Ascending aorta (tissue), 2 donors: ENCODE measurements around the gene MGAT3. TPM values are rescaled to one million over a fixed set of nuclear protein-coding genes. Genes with fewer than 3 reads are reported as not detected.

Source experiments
- DNase-seq, 2 donors: peaks; one replicate each; pipeline ENCODE4 v3.0.0-alpha.2; 2019; ENCODE audit warnings: low spot score in 2 of 2
- H3K27ac ChIP-seq, 2 donors: fragments of 200-600 bp; sonication (generic); one replicate each; pipeline ENCODE4 v1.5.1; 2016 to 2017; ENCODE audit warnings: mild to moderate bottlenecking in 1 of 2
- H3K27me3 ChIP-seq: fragments of 200-600 bp; sonication (generic); one replicate; pipeline ENCODE4 v1.5.1; 2017
- H3K36me3 ChIP-seq, 2 donors: fragments of 200-600 bp; sonication (generic); one replicate each; pipeline ENCODE4 v1.5.1; 2016
- H3K4me1 ChIP-seq, 2 donors: fragments of 200-600 bp; sonication (generic); one replicate each; pipeline ENCODE4 v1.5.1; 2016 to 2017; ENCODE audit warnings: mild to moderate bottlenecking in 1 of 2
- H3K4me3 ChIP-seq, 2 donors: fragments of 200-600 bp; sonication (generic); one replicate each; pipeline ENCODE4 v1.5.1; 2016 to 2017; ENCODE audit warnings: mild to moderate bottlenecking in 1 of 2
- H3K9me3 ChIP-seq, 2 donors: fragments of 200-600 bp; sonication (generic); one replicate each; pipeline ENCODE4 v1.5.1; 2016
- intact Hi-C: fragments of 100-400 bp; cut with DNase I; formaldehyde crosslinking; loops from one replicate; pipeline ENCODE4 v1.15.1; 2023
- total RNA-seq: library from RNA; depleted of rRNA; stranded (reverse); fragments of >200 nt; gene quantifications from one replicate; pipeline ENCODE4 v1.1.0, GENCODE V29; 2016
- TF ChIP-seq, protein P1 (sequence below), 3 experiments: fragments of 200-600 bp in 2 of 3; fragments of 450-650 bp in 1 of 3; sonication (generic) in 2 of 3; IDR thresholded peaks; one replicate each; pipeline ENCODE4 v1.5.1; 2016 to 2019; ENCODE audit warnings: antibody characterized with exemption in 3 of 3, mild to moderate bottlenecking in 1 of 3, moderate library complexity in 1 of 3

MGAT3 gene
- total RNA-seq, 1 donor from 2014 or later: 9.8 TPM

DNA sequence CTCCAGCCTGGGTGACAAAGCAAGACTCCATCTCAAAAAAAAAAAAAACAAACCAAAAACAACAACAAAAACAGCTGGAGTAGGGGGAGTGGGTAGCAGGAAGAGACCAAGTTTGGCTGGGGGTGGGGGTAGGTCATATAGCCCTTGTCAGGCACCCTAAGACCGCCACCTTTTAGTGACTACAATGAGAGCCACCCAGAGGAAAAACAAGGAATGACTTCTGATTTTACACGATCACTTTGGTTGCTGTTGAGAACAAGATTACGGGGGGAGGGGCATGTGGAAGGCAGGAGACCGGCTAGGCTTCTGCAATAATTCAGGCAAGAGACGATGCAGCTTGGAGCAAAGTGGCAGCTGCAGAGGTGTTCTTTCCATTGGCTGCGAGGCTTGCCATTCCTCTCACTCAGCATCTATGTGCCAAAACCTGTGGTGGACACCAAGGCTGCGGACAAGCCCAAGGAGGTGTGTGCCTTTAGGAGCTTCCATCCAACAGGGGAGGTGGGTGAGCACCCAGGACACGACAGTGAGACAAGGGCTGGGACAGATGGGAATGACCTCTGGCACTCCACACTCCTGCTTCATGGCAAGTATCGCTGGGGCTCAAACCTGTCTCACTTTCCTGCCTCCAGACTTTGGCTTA is 74.0 kb downstream of the MGAT3 start:
- TF ChIP-seq, protein P1, sequence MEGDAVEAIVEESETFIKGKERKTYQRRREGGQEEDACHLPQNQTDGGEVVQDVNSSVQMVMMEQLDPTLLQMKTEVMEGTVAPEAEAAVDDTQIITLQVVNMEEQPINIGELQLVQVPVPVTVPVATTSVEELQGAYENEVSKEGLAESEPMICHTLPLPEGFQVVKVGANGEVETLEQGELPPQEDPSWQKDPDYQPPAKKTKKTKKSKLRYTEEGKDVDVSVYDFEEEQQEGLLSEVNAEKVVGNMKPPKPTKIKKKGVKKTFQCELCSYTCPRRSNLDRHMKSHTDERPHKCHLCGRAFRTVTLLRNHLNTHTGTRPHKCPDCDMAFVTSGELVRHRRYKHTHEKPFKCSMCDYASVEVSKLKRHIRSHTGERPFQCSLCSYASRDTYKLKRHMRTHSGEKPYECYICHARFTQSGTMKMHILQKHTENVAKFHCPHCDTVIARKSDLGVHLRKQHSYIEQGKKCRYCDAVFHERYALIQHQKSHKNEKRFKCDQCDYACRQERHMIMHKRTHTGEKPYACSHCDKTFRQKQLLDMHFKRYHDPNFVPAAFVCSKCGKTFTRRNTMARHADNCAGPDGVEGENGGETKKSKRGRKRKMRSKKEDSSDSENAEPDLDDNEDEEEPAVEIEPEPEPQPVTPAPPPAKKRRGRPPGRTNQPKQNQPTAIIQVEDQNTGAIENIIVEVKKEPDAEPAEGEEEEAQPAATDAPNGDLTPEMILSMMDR (IDR thresholded peaks at IDR 0.05): peak in 1 of 3 experiments; percentile 14
- H3K4me1 ChIP-seq: peaks cover 16 to 45% of the 10 kb centered on the region in 2 donors
- no peak for DNase-seq
- peaks cover 7 to 14% of the 10 kb centered on the region in 2 donors for H3K36me3 ChIP-seq
- intact Hi-C loops: loop anchor here (5.0 kb wide), 7 partner anchors 34 to 1969 kb away; partner anchors contain the start of genes ADSL, CBX7, CDC42EP1 and DMC1
- no peak overlapping the region for H3K27ac ChIP-seq
- H3K9me3 ChIP-seq: no peaks in the 10 kb centered on the region
- peak overlapping the region in 1 of 2 donors; percentile 89 for H3K4me3 ChIP-seq
- no peaks in the 10 kb centered on the region for H3K27me3 ChIP-seq

DNA sequence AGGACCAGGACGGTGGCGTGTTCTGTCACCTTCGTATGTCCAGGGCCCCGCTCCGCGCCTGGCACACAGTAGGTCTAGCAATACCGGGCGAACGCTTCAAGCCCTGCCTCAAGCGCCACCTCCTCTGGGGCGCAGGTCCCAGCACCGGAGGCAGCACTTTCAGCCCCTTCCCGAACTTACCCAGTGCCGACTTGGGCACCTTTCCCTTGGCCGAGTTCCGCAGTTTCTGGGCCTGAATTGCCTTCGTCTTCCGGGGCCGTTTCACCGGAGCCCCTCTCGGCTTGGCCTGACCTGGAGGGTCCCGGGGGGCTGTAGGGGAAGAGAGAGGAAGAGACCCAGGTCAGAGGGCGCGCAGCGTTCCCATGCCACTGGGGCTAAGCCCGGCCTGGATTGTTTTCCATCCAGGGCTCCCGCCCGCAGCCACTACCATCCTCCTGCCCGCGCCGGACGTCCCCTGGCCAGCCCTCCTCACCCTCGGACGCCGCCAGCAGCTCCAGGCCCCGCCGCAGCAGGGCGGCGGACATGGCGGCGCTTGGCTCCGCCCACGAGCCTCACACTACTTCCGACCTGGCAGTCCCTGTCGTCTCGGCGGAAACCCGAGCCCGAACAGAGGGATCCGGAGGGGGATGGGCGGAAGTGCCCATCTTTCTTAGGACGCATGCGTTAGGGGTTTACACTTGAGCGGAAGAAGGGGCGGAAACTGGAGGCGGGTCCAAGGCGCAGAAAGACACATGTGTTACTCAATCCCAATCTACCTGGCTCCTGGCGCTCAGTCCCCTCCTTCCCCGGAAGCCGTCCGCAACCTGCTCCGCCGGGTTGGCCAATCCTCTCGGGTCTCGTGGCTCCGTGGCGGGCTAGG is 75.6 kb downstream of the MGAT3 start, which contains the start of gene RPS19BP1:
Gene RPS19BP1 (minus strand): TSS at position 534 of the 859 bp plus-strand sequence. CDS start 10 bp downstream, at position 524.
- Histone ChIP-seq H3K4me1 (peaks cover 16 to 42% of the 10 kb centered on the region in 2 donors), H3K36me3 (peaks cover 7 to 11% of the 10 kb centered on the region in 2 donors), H3K4me3 (peak within 1 kb of the TSS; percentile 89 to 95), H3K27ac (peak within 1 kb of the TSS; percentile 85 to 91), H3K27me3 (no peaks in the 10 kb centered on the region), H3K9me3 (no peaks in the 10 kb centered on the region)
- intact Hi-C loops: loop anchor here (1.0 to 5.0 kb wide), 9 partner anchors 12 to 1970 kb away; partner anchors contain the start of genes ADSL, ATF4, CBX7 and CDC42EP1
- TF ChIP-seq, protein P1 (IDR thresholded peaks at IDR 0.05): peak in 1 of 3 experiments; percentile 9
- DNase-seq: peak; percentile 99 to 100

DNA sequence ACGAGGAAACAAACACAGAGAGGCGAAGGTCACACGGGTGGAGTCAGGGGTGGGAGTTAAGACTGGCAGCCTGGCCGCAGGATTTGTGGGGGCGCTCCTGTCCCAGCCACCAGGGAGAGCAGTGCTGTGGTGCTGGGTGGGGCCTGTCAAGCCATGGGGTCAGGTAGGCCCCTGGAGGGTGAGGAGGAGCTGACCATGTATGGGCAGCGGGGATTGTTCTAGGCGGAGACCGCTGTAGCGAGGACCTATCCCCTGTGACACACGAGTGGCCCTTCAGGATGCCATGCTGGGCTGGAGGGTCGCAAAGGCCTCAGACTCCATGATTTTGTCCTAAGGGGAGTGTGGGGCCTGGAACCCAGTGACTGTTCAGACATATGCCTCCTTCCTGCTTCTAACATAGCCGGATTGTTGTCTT is 77.3 kb downstream of the MGAT3 start:
- TF ChIP-seq, protein P1 (IDR thresholded peaks at IDR 0.05): no peak
- H3K4me1 ChIP-seq: peaks cover 11 to 30% of the 10 kb centered on the region in 2 donors
- no peak overlapping the region for H3K4me3 ChIP-seq
- H3K9me3 ChIP-seq: no peaks in the 10 kb centered on the region
- H3K36me3 ChIP-seq: peaks cover 0 to 11% of the 10 kb centered on the region in 2 donors
- intact Hi-C loops: loop anchor here (5.0 kb wide), 7 partner anchors 37 to 1972 kb away; partner anchors contain the start of genes ADSL, CBX7, CDC42EP1 and DMC1
- DNase-seq: no peak
- no peak overlapping the region for H3K27ac ChIP-seq
- no peaks in the 10 kb centered on the region for H3K27me3 ChIP-seq

DNA sequence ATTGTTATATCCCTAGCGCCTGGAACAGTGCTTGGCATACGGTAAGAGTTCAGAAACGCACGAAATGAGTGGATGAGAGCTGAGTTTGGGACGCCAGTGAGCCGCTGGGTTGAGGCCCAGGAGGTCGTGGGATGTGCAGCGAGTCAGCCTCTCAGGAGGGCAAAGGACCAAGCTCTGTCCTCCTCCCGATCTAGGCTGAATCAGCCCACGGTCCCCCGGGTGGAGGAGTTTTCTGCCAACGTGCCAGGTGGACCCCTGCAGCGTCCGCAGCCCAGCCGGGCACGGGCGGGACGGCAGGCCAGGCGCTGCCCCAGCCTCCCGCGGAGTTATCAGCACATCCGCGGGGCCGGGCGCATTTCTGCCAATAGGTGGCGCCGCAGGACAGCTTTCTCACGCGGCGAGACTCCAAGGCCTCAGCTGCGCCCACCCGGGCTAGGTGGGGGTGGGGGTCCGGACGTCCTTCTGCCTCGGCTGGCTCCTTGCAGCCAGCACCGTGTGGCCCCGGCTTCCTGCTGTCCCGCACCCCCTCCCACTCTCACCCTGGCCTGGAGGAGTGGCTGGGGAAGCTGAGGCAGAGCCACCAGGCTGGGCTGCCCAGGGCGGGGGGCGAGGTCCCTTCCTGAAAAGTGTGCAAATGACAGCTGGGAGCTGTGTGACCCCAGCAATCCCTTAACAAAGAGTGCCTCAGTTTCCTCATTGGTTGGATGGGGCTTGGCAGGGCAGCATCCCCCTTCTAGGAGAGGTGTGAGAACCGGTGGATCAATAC is 78.0 kb downstream of the MGAT3 start:
- H3K27ac ChIP-seq: no peak overlapping the region
- peak overlapping the region in 1 of 2 donors; percentile 27 for H3K4me3 ChIP-seq
- intact Hi-C loops: loop anchor here (5.0 kb wide), 9 partner anchors 37 to 1972 kb away; partner anchors contain the start of genes ADSL, CBX7, CDC42EP1 and DMC1
- H3K36me3 ChIP-seq: peaks cover 0 to 6% of the 10 kb centered on the region in 2 donors
- DNase-seq: peak in 1 of 2 donors; percentile 91
- H3K27me3 ChIP-seq: no peaks in the 10 kb centered on the region
- peaks cover 7 to 23% of the 10 kb centered on the region in 2 donors for H3K4me1 ChIP-seq
- no peaks in the 10 kb centered on the region for H3K9me3 ChIP-seq
- TF ChIP-seq, protein P1 (IDR thresholded peaks at IDR 0.05): peak; percentile 93 to 94 (median 93)

DNA sequence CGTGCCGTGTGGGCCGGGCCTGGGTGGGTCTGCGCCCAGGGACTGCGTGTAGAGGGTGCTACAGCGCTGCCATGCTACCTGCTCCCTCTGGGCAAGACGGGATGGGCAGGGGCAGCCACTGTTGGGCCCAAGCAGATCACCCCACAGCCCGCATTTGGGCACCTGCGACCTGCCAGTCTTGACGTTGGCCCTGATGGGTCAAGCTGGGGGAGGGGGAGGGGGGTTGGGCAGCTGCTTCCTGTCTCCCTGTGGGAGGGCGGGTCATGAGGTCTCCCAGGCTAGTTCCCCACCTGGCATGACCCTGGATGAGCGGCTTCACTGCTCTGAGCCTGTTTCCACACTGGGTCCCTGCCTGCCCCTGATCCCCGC is 78.5 kb downstream of the MGAT3 start:
- peaks cover 0 to 1% of the 10 kb centered on the region in 2 donors for H3K36me3 ChIP-seq
- DNase-seq: no peak
- TF ChIP-seq, protein P1 (IDR thresholded peaks at IDR 0.05): no peak
- no peaks in the 10 kb centered on the region for H3K9me3 ChIP-seq
- H3K27ac ChIP-seq: no peak overlapping the region
- peaks cover 5 to 19% of the 10 kb centered on the region in 2 donors for H3K4me1 ChIP-seq
- intact Hi-C loops: loop anchor here (5.0 kb wide), 2 partner anchors 272 to 487 kb away; no protein-coding TSS in a partner anchor
- H3K27me3 ChIP-seq: no peaks in the 10 kb centered on the region
- H3K4me3 ChIP-seq: no peak overlapping the region
